NCI-H2107 treated with DMSO at 0.1 percent for 48 hours (cell line): ENCODE results near the gene SPOCK1.

Experiments
- DNase-seq: peaks from one replicate; lab custom pipeline; 2025; ENCODE audit not compliant: unreplicated experiment; lab: John Stamatoyannopoulos, UW

The SPOCK1 gene

DNA sequence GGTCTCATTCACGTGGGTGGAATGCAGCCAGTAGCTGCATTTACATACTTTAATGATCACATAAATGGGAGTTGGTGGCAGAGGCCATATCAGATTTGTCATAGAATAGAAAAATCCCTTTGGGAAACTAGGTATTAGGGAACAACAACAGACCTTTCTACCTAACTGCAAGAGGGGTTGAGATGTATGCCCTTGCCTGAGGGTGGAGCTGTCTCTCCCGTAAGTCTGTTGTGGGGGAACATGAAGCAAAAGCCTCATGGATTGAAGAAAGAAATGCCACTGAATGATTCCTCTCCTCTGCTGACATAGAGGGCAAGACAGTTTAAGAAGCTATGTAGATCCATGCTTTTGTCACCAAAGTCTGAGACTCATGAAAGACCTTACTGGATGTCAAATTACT lies 461.3 kb downstream of the SPOCK1 start:
- no peak for DNase-seq

- DNase-seq = peak; percentile 89
These were observed 462.5 kb downstream of the SPOCK1 start for GRCh38 chr5:137036640-137037039.

- no peak for DNase-seq
These were observed 463.6 kb downstream of the SPOCK1 start for GRCh38 chr5:137035480-137035878.

DNA sequence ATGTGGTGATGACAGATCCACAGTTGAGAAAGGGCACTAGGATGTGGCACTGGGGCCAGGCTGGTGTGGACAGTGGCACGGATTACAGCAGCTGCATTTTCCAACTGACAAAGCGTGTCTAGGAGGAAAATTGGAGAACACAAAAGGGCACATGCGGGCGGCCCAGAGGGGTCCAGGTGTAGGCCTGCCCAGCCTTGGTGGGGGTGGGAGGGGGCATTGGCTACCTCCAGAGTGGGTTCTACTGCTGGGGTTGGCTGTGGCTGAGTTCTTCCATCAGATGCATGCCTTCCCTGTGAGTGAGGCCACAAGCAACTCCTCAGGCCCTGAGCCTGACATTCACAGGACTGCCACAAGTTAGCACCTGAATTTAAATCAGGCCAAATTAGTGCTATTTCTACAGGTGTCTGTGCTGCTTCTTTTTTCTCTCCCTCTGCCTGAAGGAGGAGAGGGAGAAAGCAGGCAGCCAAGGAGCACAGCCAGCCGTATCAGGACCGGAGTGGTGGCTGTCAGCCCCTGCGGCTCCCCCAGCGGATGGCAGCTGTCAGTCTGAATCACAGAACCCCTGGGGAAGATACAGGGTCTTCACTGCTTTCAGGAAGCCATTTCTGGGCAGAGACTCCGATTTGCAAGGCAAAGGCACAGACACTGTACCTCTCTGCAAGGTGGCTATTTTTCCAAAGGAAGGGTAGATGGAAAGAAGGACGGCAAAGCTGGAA lies 464.2 kb downstream of the SPOCK1 start:
- no peak for DNase-seq

DNA sequence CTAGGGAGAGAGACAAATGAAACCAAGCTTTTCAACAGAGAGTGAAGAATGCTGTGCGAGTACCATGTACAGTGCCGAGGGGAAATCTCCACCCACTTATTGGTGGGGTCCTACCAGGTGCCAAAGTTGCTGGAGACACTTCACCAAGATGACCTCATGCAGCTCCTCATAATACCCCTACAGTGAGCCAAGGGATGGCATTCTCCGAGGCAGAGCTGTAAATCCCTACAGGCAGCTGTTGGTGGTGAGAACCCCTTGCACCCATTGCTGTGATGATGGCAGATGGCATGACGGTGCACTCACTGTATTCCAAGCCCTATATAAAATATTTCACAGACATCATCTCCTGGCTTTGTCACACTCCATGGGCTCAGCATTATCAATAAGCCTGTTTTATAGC lies 464.9 kb downstream of the SPOCK1 start:
- DNase-seq = no peak

DNA sequence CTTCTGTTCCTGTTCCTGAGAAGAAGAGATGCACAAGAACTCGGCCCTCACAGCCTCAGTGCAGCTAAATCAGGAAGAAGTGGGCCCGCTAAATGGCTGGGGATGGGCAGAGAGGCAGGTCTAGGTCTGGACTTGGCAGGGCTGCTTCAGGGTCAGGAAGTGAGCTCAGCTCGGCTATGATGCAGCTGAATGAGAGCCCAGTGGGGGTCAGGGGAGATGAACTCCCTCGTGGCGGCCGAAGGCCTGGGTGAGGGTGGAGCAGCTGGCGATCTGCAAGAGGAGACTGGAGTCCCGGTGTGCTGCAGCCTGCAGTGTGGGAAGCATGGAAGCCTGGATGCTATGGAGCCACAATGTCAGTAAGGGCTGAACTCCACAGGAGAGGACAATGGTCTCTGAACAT lies 466.2 kb downstream of the SPOCK1 start:
- no peak for DNase-seq

DNA sequence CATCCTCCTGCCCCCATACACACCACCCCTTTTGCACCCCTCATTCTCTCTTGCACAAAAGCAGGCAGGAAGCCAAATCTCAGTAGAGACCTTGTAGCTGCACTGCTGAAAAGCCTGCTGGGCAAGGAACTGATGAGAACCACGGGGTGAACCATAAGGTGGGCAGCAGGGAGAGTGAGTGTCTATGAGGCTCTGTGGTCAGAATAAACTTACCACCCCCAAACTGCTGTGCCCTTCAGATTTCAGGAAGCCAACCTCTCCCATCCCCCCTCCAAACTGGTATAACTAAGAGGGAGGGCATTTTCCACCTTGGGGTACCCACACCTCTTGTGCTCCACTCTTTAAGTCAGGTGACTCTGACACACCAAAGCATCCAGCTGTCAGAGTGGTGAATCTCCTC lies 471.4 kb downstream of the SPOCK1 start:
- no peak for DNase-seq

DNA sequence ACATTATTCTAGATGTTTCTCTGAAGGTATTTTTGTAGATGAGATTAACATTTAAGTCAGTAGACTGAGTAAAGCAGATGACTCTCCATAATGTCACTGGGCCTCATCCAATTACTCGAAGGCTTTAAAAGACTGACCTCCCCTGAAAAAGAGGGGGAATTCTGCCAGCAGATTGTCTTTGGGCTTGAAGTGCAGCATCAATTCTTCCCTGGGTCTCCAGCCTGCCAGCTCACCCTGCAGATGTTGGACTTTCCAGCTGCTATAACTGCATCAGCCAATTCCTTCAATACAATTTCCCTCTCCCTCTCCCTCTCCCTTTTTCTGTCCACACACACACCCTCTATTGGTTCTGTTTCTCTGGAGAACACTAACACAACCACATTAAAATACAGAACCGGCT lies 472.8 kb downstream of the SPOCK1 start:
- DNase-seq = no peak

DNA sequence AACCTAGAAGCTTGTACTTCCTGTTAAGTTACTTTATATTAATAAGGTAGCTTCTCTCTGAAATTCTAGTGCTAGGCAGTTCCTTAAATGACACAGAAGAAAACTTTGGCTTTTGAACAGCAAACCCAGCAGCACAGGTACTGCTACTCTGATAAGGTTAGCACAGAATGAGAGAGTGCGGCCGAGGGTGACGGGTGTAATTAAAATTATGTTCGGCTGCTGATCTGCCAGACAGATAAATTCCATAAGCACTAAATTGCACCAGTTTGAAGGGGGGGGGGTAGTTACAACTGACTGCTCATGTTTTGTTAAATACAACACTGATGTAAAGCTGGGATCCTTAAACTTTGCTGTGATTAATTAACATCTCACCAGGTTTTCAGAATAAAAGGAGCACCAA lies 475.1 kb downstream of the SPOCK1 start:
- no peak for DNase-seq

- no peak for DNase-seq
These were observed 475.8 kb downstream of the SPOCK1 start for GRCh38 chr5:137023371-137023770.

DNA sequence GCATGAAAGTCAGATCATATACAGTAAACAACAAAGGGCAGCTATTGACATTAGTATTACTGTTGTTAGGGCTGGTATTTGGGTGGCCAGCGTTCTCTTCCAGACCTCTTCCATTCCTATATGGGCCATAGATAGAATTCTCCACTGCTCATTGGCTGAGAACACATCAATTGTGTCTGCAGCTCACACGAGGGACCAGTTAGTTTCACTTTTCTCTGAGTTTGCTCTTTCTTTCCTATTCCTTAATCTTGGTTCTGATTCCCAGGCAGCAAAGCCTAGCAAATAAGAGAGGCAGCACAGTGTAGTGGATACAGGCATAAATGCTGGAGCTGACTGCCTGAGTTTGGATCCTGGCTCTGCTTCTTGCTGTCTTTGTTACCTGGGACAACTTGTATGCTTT lies 476.4 kb downstream of the SPOCK1 start:
- no peak for DNase-seq

GRCh38 chr5:137022043-137022442 lies 477.1 kb downstream of the SPOCK1 start:
- no peak for DNase-seq

DNA sequence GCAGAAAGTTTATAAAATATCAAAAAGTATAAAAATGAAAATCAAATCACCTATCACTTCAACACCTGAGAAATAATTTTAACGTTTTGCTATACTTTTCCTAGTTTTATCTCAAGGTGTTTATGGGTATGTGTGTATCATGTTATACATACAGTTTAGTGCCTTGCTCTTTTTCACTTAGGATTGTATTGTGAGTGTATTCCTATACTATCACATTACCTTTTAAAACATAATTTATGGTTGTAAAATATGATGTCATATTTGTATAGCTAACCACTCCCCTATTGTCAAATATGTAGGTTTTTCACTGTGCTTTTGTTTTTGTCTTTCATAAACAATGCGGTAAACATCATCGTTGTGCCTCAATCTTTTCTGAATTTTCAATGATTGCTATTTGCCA lies 479.9 kb downstream of the SPOCK1 start:
- no peak for DNase-seq

DNA sequence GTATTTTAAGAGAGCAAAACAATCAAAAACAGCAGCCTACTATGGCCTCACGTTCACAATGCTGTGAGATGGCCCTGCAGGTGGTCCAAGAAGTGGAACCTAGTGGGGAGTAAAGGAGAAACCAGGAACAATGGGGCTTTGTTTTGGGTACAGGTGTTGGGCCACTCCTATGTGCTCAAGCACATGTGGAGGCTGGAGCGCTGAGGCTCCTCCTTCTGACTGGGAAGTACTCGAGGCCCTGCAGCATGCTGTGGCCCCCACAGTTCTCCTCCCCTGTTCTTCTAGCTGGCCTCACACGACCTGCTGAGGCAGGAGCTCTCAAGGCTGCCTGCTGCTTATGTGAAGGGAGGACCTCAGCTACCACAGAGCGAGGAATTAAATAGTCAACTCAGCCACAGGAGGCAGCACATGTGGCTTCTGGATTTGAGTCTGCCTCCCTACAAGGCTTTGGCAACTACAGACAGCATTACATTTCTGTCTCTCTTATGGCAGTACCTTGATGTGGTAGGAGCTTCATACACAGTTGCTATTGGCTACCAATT lies 482.3 kb downstream of the SPOCK1 start:
- no peak for DNase-seq

- no peak for DNase-seq
These were observed 483.5 kb downstream of the SPOCK1 start for GRCh38 chr5:137015540-137016116.

- no peak for DNase-seq
These were observed 484.4 kb downstream of the SPOCK1 start for GRCh38 chr5:137014731-137015130.

DNA sequence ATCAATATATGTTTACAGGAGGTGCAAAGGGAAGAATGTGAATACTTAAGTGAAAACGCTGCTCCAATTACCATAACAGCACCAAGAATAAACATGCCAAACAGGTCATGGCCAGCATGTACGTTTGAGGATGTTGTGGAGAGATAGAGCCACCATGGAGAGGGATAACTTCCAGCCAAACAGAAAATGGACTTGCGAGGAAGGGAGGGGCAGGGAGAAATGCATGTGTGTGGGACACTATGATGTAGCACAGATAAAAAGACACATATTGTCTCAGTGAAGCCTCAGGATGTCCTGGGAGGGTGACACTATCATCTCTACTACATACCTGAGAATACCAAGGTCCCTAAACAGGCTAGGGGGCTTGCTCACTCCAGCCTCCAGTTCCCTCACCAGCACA lies 488.9 kb downstream of the SPOCK1 start:
- no peak for DNase-seq

GRCh38 chr5:137004279-137004678 lies 494.8 kb downstream of the SPOCK1 start:
- no peak for DNase-seq

DNA sequence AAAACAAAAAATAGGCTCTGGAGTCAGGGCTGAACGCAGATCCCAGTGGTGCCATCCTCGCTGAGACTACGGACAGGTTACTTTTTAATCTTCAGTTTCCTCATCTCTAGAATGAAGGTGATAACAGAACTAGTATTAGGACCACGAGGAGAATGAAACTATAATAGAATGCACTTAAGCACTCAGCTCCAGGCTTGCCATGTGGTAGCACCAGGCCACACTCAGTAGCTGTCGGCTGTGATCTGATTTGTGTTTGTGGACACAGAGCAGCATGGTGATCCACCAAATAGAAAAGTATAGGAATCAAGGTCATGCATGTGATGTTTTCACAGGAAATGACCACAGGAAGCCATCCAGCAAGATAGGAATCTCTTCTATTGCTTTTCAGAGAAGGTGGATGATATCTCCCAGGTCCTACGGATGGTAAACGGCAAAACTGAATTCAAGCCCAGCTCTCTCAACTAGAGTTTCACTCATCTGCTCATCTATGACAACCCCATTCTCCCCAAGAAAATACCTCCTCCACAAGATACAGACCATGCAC lies 498.0 kb downstream of the SPOCK1 start:
- no peak for DNase-seq

- no peak for DNase-seq
These were observed 499.3 kb downstream of the SPOCK1 start for GRCh38 chr5:136999787-137000186.

DNA sequence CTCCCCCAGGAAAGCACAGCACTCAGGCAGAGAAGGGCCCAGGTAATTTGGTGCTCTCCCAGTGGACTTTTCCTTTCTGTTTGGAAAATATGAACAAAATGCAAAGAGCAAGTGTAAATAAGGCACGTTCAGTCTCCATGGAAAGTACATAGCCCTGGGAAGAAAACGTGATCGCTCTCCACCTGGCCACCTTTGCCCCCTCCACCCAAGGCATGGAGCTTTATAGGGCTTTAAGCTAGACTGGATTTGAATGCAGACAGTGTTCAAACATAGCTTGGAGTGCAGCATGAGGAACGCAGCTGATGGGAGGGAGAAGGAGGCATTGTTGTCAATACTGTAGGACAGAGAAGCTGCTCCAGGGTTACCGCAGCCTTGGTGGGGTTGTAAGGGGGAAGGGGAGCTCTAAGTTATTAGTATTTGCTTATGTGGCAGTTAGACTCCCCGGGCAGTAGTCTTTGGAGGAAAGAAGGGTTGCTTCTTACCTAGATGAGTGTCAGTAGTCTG lies 500.2 kb downstream of the SPOCK1 start:
- DNase-seq = no peak

DNA sequence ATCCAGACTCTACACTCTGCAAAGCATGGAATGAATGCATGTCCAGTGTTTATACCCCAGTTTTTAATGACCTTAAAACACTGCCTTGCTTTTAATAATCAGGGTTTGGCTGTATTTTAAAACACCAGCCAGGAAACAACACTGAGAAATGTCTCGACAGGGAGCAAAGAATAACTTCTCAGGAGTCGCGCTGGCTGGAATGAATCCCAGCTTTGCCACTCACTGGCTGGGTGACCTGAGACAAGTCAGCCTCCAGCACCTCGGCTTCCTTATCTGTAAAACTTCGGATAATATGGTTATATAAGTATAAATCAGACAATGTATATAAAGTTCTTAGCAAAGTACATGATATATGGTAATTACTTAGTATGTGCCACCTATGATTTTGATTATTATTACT lies 505.0 kb downstream of the SPOCK1 start:
- no peak for DNase-seq
